GM12891 (cell line): ENCODE results near the gene SMO.

Experiments used
- PAX5 ChIP-seq: IDR thresholded peaks from 2 replicates; pipeline ENCODE4 v1.6.1; 2011; ENCODE audit warnings: low read length, moderate library complexity, mild to moderate bottlenecking; ENCODE audit not compliant: insufficient read depth, severe bottlenecking
- POLR2A ChIP-seq: IDR thresholded peaks from 2 replicates; pipeline ENCODE4 v1.6.1; 2011; ENCODE audit warnings: low read depth, low read length, control low read depth
- POLR2AphosphoS5 ChIP-seq: IDR thresholded peaks from 2 replicates; pipeline ENCODE4 v1.6.1; 2011; ENCODE audit warnings: low read depth, low read length, control low read depth
- SPI1 ChIP-seq: IDR thresholded peaks from 2 replicates; pipeline ENCODE4 v1.6.1; 2011; ENCODE audit warnings: low read depth, low read length, control low read depth
- TAF1 ChIP-seq: IDR thresholded peaks from 2 replicates; pipeline ENCODE4 v1.6.1; 2011; ENCODE audit warnings: low read depth, low read length, control low read depth

- no peak for TF ChIP-seq TAF1
- TF ChIP-seq POLR2A = no peak
- no peak for TF ChIP-seq POLR2AphosphoS5
- no peak for TF ChIP-seq PAX5
- no peak for TF ChIP-seq SPI1
Measured at GRCh38 chr7:129188372-129188891, at the start of gene SMO.
